GM18870 (cell line): ENCODE results near the gene PPIE.
"Not testable (repeated sequence)": the region's sequence is repeated elsewhere in the genome, so short reads cannot be mapped to it uniquely, and the experiment has no call there.

Experiments
- ATAC-seq: cut with Tn5 transposase; IDR thresholded peaks from one replicate; pipeline ENCODE4 v1.9.1; 2021; ENCODE audit warnings: moderate library complexity; ENCODE audit not compliant: unreplicated experiment

The PPIE gene

GRCh38 chr1:39776886-39777285 is 38.2 kb downstream of the PPIE start:
- ATAC-seq: no peak

GRCh38 chr1:39777306-39777705 is 38.6 kb downstream of the PPIE start:
- ATAC-seq: no peak

GRCh38 chr1:39777896-39778295 is 39.2 kb downstream of the PPIE start:
- not testable (repeated sequence) for ATAC-seq

- not testable (repeated sequence) for ATAC-seq
Observed at GRCh38 chr1:39778463-39779099, 39.9 kb downstream of the PPIE start.

GRCh38 chr1:39779137-39779536 is 40.5 kb downstream of the PPIE start:
- ATAC-seq: no peak

- ATAC-seq: no peak
Observed at GRCh38 chr1:39779821-39780220, 41.1 kb downstream of the PPIE start.

GRCh38 chr1:39781349-39781715 is 42.6 kb downstream of the PPIE start:
- ATAC-seq: no peak

GRCh38 chr1:39782103-39782502 is 43.4 kb downstream of the PPIE start:
- ATAC-seq: no peak

- ATAC-seq: not testable (repeated sequence)
Observed at GRCh38 chr1:39782685-39783084, 44.0 kb downstream of the PPIE start.

GRCh38 chr1:39786303-39787107 is 47.8 kb downstream of the PPIE start:
- not testable (repeated sequence) for ATAC-seq

GRCh38 chr1:39787108-39787375 is 48.4 kb downstream of the PPIE start:
- not testable (repeated sequence) for ATAC-seq

GRCh38 chr1:39787468-39787867 is 48.8 kb downstream of the PPIE start:
- ATAC-seq: no peak

GRCh38 chr1:39787964-39788363 is 49.3 kb downstream of the PPIE start:
- not testable (repeated sequence) for ATAC-seq

- no peak for ATAC-seq
Observed at GRCh38 chr1:39788426-39788757, 49.7 kb downstream of the PPIE start.

GRCh38 chr1:39788758-39789570 is 50.3 kb downstream of the PPIE start, which contains the start of gene BMP8B:
Gene BMP8B, minus strand, starts transcription at chr1:39788865. Its CDS starts 380 bp downstream, at chr1:39788485.
- no peak for ATAC-seq

- no peak for ATAC-seq
Observed at GRCh38 chr1:39789571-39790110, 51.0 kb downstream of the PPIE start.

- ATAC-seq: no peak
Observed at GRCh38 chr1:39791838-39792237, 53.2 kb downstream of the PPIE start.

GRCh38 chr1:39795651-39796050 is 57.0 kb downstream of the PPIE start:
- no peak for ATAC-seq

- peak; percentile 84 for ATAC-seq
Observed at GRCh38 chr1:39798859-39799769, 60.4 kb downstream of the PPIE start.

- peak; percentile 41 for ATAC-seq
Observed at GRCh38 chr1:39799770-39800470, 61.2 kb downstream of the PPIE start.
